MM.1S (cell line): ENCODE data around the gene DIP2B.

Experiments
- CTCF ChIP-seq: fragments of 300-600 bp; sonication (generic); IDR thresholded peaks from 2 replicates; pipeline ENCODE4 v1.5.1; 2016; ENCODE audit warnings: antibody characterized with exemption, low read length, mixed read lengths
- EZH2 ChIP-seq: fragments of 300-600 bp; sonication (generic); optimal IDR thresholded peaks from 2 replicates; pipeline ENCODE3; 2017; ENCODE audit warnings: low read depth, mild to moderate bottlenecking, antibody characterized with exemption, low read length, mixed read lengths

DNA sequence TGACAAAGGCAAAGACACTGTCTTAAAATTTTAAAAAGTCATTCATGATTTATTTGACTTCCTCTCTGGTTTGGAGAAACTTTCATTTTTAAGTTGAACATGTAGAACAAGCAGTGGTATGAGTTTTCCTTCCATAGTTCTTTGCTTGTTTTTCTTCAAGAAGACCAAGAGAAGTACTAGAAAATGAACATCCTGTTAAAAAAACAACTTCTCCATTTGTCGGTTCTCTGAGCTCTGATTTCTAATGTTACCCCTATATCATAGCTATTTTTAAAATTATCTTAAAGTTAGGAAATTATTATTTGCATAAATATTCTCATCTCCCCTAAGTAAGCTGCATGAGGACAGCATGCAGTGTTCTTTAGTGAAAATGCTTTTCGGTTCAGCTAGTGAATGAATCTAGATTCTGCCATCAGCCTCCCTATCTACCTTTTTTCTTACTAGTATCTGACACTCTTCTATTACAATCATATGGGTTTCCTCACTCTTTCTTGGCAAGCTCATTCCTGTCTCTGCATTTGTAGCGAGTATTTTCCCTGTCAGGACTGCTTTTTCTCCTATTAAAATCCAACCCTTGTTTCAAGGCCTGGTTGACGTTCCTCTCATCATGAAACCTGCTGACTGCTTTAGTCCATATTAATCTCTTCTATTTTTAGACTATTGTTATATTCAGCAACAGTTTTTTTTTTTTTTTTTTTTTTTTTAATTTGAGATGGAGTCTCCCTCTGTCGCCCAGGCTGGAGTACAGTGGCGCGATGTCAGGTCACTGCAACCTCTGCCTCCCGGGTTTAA, 15.8 kb downstream of the DIP2B start:
- no peak for TF ChIP-seq CTCF
- no peak for TF ChIP-seq EZH2
